Epithelial cell of proximal tubule (primary cell): ENCODE results near the gene VPS26B. TPM values are rescaled to one million over a fixed set of nuclear protein-coding genes. Genes with fewer than 3 reads are reported as not detected.

Source experiments
- DNase-seq: peaks from one replicate; pipeline ENCODE4 v3.0.0-alpha.2; 2011; ENCODE audit warnings: low read depth
- H3K4me3 ChIP-seq: 2 replicates; pipeline ENCODE4 v1.5.1; 2011; ENCODE audit warnings: low read depth, mild to moderate bottlenecking, low read length
- CTCF ChIP-seq: conservative IDR thresholded peaks from 2 replicates; pipeline ENCODE4 v1.5.1; 2012; ENCODE audit warnings: low read depth, mild to moderate bottlenecking, low read length
- total RNA-seq: library from RNA; depleted of rRNA; stranded (reverse); fragments of >200 nt; gene quantifications from 2 replicates; pipeline ENCODE4 v1.2.3, GENCODE V29; 2015

Gene VPS26B
- total RNA-seq, 1 donor from 2014 or later = 17.8 TPM

GRCh38 chr11:134266841-134267251, 42.4 kb downstream of the VPS26B start:
- DNase-seq = no peak
- no peak overlapping the region for H3K4me3 ChIP-seq
- TF ChIP-seq CTCF = no peak

GRCh38 chr11:134267461-134267860, 43.0 kb downstream of the VPS26B start:
- no peak for TF ChIP-seq CTCF
- no peak overlapping the region for H3K4me3 ChIP-seq
- DNase-seq = no peak

GRCh38 chr11:134267966-134268365, 43.5 kb downstream of the VPS26B start:
- no peak for DNase-seq
- no peak for TF ChIP-seq CTCF
- no peak overlapping the region for H3K4me3 ChIP-seq

- no peak for DNase-seq
- no peak overlapping the region for H3K4me3 ChIP-seq
Observed at GRCh38 chr11:134270250-134270714, 45.8 kb downstream of the VPS26B start.

GRCh38 chr11:134271978-134272377, 47.5 kb downstream of the VPS26B start:
- no peak for TF ChIP-seq CTCF
- no peak overlapping the region for H3K4me3 ChIP-seq
- no peak for DNase-seq

More at GRCh38 chr11:134270250-134270714, 45.8 kb downstream of the VPS26B start:
- TF ChIP-seq CTCF = peak; percentile 30

GRCh38 chr11:134272381-134273316, 48.2 kb downstream of the VPS26B start:
- TF ChIP-seq CTCF = no peak

More at GRCh38 chr11:134272381-134273316, 48.2 kb downstream of the VPS26B start:
- no peak overlapping the region for H3K4me3 ChIP-seq
- no peak for DNase-seq
